GM12878 (cell line): ENCODE results near the gene F2RL1. TPM values are rescaled to one million over a fixed set of nuclear protein-coding genes. Genes with fewer than 3 reads are reported as not detected.

ENCODE experiments used
- BACH1 ChIP-seq: fragments of 450-650 bp; IDR thresholded peaks from 2 replicates; pipeline ENCODE4 v1.6.1; 2017; ENCODE audit warnings: mild to moderate bottlenecking, borderline replicate concordance
- BHLHE40 ChIP-seq, 2 experiments: fragments of 450-650 bp in 1 of 2; IDR thresholded peaks; 2 replicates each; pipeline ENCODE4 v1.6.1; 2011 to 2017; ENCODE audit warnings: low read depth in 2 of 2, borderline replicate concordance in 1 of 2, improper control_type of control experiment in 1 of 2, low read length in 1 of 2, mild to moderate bottlenecking in 1 of 2
- ESRRA ChIP-seq: IDR thresholded peaks from 2 replicates; pipeline ENCODE4 v1.6.1; 2012; ENCODE audit warnings: mild to moderate bottlenecking, low read length, improper control_type of control experiment
- IKZF1 ChIP-seq: fragments of 450-650 bp; conservative IDR thresholded peaks from 2 replicates; pipeline ENCODE4 v1.6.1; 2017; ENCODE audit warnings: antibody characterized with exemption, mild to moderate bottlenecking
- RAD21 ChIP-seq: IDR thresholded peaks from 2 replicates; pipeline ENCODE4 v1.6.1; 2011; ENCODE audit warnings: mild to moderate bottlenecking, low read depth, low read length, moderate library complexity; ENCODE audit not compliant: insufficient read depth
- RBBP5 ChIP-seq: fragments of 200-600 bp; sonication (generic); conservative IDR thresholded peaks from 2 replicates; pipeline ENCODE4 v1.6.1; 2016
- RELA ChIP-seq: fragments of 450-650 bp; IDR thresholded peaks from 2 replicates; pipeline ENCODE4 v1.8.0; 2014; ENCODE audit warnings: borderline replicate concordance; ENCODE audit not compliant: partially characterized antibody
- SUZ12 ChIP-seq: fragments of 200-600 bp; sonication (generic); IDR thresholded peaks from one replicate; pipeline ENCODE4 v1.6.1; 2018; ENCODE audit warnings: antibody characterized with exemption, mild to moderate bottlenecking; ENCODE audit not compliant: unreplicated experiment
- TCF7 ChIP-seq: IDR thresholded peaks from 2 replicates; pipeline ENCODE4 v1.6.1; 2014; ENCODE audit warnings: antibody characterized with exemption, borderline replicate concordance
- ZBTB33 ChIP-seq: fragments of 450-650 bp; IDR thresholded peaks from 2 replicates; pipeline ENCODE4 v1.6.1; 2017; ENCODE audit warnings: mild to moderate bottlenecking
- polyA plus RNA-seq, 11 experiments: library from polyadenylated mRNA; depleted of rRNA in 4 of 11; unstranded in 6 of 11; stranded (reverse) in 5 of 11; fragments of >200 nt; fragmentation: Nextera tagmentation in 4 of 11; fragmentation: Illumina TruSeq in 1 of 11; extraction: Ambion mirVana in 4 of 11; extraction: Trizol in 1 of 11; gene quantifications; 1 replicate in 1 of 11; 2 replicates in 10 of 11; pipeline versions ENCODE4 v1.2.1 to v1.2.3, GENCODE V29; 2011 to 2016; ENCODE audit warnings: inconsistent platforms in 2 of 11, missing spikeins in 2 of 11, low read depth in 1 of 11
- total RNA-seq, 4 experiments: library from RNA; depleted of rRNA in 3 of 4; stranded (reverse); fragments of >200 nt in 3 of 4; fragmentation: Illumina TruSeq in 1 of 4; extraction: Trizol in 1 of 4; gene quantifications; 2 replicates each; pipeline versions ENCODE4 v1.2.1 to v1.2.3, GENCODE V29; 2013 to 2021
- TF ChIP-seq, protein P1 (sequence below): fragments of 450-650 bp; IDR thresholded peaks from 2 replicates; pipeline ENCODE4 v1.6.1; 2018; ENCODE audit warnings: borderline replicate concordance, mild to moderate bottlenecking; ENCODE audit not compliant: partially characterized antibody

The F2RL1 gene
- total and polyA plus RNA-seq, 10 of the 15 experiments (the other 5 are each of a cell fraction or from before 2014, with no cell fraction given), result 0.04 to 0.10 TPM; not detected in 8

GRCh38 chr5:76849419-76850291, 30.8 kb downstream of the F2RL1 start, which contains the start of gene S100Z (continued):
- TF ChIP-seq BHLHE40 (IDR thresholded peaks at IDR 0.05; ENCODE audit: borderline replicate concordance in 1 of 2, low read depth in 2 of 2, low read length in 1 of 2) (no peak), IKZF1 (no peak), RELA (no peak), ZBTB33 (no peak), ESRRA (no peak), BACH1 (no peak), SUZ12 (no peak), RAD21 (no peak), TCF7 (no peak), RBBP5 (no peak)
- TF ChIP-seq, protein P1, sequence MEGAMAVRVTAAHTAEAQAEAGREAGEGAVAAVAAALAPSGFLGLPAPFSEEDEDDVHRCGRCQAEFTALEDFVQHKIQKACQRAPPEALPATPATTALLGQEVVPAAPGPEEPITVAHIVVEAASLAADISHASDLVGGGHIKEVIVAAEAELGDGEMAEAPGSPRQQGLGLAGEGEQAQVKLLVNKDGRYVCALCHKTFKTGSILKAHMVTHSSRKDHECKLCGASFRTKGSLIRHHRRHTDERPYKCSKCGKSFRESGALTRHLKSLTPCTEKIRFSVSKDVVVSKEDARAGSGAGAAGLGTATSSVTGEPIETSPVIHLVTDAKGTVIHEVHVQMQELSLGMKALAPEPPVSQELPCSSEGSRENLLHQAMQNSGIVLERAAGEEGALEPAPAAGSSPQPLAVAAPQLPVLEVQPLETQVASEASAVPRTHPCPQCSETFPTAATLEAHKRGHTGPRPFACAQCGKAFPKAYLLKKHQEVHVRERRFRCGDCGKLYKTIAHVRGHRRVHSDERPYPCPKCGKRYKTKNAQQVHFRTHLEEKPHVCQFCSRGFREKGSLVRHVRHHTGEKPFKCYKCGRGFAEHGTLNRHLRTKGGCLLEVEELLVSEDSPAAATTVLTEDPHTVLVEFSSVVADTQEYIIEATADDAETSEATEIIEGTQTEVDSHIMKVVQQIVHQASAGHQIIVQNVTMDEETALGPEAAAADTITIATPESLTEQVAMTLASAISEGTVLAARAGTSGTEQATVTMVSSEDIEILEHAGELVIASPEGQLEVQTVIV, result no peak
